Anterior cingulate cortex (tissue), 58 donors: ENCODE data around the gene DOK4.

ENCODE experiments used
- DNase-seq, 58 donors: peaks; one replicate each; lab custom pipeline; 2025; lab: John Stamatoyannopoulos, UW

DOK4 gene

DNA sequence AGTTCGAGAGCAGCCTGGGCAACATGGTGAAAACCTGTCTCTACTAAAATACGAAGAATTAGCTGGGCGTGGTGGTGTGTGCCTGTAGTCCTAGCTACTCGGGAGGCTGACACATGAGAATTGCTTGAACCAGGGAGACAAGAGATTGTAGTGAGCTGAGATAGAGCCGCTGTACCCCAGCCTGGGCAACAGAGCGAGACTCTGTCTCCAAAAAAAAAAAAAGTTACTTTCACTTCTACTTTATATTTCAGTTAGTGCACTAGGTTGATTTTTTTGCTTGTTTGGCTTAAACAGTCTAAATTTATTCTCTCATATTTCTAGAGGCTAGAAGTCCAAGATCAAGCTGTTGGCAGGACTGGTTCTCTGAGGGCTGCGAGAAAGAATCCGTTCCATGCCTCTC lies 36.7 kb upstream of the DOK4 start:
- DNase-seq = no peak

DNA sequence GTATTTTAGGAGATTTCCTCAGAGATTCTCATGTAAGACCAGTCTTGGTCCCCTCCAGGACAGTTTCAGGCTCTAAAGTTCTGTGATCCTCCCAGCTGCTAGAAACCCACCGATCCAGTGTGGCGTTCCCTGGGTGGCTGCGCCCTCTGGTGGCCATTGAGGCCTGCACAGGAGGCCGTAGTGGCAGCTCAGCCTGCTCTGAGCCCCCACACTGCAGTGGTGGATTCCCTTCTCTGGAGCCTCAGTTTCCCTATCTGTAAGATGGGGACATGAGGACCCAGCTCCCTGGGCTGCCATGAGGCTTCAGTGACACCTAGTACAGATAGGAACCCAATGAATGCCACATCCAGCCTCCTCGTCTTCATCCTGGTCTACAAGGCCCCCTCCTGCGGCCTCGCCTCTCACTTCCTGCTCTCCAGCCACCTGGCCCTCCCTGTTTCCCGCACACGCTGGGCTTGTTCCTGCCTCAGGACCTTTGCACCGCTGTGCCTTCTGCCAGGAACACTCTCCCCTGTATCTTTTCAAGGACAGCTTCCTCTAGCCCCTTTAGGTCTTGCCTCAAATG lies 33.6 kb upstream of the DOK4 start:
- peak in 55 of 58 donors; percentile 6 to 86 (median 48) for DNase-seq

DNA sequence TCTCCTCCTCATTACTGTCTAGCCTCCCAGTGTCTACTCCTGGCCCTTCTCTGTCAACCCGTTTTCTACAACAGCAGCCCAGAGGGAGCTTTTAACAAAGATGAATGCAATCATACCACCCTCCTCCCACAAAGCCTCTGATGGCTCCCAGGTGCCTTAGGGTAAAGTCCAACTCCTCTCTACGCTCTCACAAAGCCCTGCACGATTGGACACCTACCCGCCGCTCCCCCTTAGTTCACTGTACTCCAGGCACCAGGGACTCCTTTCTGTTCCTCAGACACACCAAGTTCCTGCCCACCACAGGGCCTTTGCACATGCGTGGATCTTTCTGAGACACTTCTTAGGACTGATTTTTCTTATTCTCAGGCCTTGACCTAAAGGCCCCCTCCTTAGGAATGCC lies 32.6 kb upstream of the DOK4 start:
- DNase-seq = no peak

DNA sequence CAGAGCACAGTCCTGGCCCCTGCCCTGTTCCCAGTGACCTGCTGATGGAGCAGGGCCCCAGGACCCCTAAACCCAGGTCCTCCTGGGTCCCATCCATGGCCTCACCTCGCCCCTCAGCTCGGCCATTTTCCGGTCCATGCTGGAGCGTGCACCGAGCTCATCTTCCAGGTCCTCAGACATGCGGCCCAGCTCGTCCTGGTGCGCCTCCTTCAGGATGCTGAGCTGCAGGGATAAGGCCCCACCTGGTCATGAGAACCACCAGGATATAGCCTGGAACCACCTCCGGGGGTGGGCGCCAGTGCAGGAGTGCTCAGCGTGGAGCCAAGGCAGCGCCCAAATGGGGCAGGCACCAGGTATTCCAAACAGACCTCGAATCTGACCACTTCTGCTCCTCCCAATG lies 32.2 kb upstream of the DOK4 start:
- DNase-seq = no peak

DNA sequence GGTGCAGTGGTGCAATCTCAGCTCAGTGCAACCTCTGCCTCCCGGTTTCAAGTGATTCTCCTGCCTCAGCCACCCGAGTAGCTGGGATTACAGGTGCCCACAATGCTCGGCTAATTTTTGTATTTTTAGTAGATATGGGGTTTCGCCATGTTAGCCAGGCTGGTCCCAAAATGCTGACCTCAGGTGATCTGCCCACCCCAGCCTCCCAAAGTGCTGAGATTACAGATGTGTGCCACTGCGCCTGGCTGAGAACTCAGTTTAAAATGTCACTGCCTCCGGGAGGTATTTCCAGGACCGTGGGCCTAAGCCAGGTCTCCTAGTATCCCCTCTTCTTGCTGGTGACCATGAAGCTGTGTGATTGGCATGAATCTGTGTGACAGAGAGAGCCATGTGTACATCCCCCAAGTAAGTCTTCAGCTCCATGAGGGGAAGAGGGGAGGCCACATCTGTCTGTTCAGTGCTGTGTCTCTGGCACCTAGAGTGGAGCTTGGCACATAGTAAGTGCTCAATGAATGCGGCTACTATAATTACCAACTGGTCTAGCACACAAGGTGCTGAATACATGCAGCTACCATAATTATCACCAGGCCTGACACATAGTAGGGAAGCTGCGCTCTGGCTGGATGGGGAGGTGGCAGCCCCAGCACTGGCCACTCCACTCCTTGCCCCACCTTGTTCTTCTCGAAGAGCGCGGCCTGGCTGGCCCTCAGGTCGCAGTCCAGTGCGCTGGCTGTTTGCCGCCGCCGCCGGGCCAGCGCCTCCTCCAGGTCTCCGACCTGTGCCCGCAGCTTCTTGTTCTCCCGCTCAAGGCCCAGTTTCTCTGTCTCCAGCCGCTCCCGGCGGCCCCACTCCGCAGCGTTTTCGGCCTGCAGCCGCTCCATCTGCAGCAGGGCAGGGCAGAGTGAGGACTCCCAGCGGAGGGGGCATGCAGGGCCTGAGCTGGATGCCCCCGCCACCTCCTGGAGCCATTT lies 31.4 kb upstream of the DOK4 start:
- DNase-seq = no peak

DNA sequence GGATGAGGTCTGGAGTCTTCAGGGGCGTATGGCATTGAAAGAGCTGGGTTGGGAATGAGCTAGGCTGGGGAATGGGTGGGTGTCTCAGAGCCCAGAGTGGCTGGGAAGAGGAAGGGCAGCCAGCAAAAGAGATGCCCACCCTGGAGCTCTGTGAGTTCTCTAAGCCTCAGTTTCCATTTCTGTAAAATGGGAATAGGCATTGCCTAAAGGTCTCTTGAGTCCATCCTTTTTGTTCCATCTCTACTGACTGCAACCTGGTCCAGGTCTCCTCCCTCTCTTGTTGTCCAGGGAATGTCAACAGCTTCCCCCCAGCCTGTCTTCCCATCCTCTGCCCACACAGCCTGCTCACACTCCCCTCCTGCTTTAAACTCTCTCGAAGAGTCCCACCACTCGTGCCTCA lies 30.5 kb upstream of the DOK4 start:
- DNase-seq = no peak

DNA sequence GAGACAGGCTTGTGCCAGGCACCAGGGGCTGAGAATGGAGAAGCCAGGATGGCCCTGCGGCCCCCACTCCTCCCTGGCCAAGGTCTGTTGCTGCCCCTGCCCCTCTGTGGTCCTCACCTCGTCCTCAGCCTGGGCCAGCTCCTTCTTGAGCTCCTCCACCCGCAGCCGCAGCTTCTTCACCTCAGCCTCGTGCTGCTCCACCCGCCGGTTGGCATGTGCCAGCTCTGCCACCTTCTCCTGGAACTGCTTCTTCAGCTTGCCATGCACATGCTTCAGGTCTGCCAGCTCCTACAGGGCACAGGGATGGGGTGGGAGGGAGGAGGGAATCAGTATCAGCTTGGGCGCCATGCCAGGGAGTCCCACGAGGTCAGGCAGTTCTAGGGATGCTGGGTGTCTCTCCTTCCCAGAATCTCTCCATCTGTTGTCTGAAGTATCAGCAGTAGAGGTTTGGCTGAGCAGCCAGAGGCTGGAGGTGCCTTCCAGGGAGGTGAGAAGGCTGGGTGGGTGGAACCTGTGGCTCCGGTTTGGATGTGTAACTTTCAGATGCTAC lies 30.0 kb upstream of the DOK4 start:
- DNase-seq = peak in 3 of 58 donors; percentile 17 to 28 (median 18)

DNA sequence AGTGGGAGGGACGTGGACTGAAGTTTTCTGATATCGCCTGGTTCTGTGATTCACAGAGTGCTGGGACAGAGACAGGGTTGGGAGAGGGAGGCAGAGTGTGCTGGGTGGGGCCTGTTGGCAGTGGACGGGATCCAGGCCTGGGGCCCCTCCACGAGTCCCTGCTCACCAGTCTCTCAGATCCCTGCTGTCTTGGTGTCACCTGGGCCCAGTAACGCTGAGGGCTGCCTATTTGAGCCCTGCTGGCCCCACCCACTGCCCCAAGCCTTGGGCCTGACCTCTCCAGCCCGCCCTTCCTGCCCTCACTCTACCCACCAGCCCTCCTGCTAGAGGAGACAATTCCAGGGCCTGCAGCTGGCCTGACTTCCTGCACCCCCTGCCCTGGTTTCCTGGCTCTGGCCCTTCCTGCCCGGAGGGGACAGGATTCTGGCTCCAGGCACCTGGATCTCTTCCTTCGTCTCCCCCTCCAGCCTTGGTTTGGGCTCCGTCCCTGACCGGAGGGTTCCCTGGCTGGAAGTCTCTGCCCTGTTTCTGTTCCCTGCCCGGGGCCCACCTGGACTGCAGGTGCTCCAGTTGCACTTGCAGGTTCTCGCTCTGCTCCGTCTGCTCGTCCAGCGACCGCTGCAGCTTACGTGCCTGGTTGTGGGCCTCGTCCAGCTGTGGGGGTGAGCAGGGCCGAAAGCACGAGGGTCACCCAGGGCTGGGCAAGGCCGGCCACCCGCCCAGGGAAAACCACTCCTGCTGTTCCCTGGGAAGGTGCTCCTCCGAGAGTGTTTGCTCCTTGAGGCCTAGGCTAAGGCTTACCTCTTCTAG lies 28.7 kb upstream of the DOK4 start:
- DNase-seq = no peak

DNA sequence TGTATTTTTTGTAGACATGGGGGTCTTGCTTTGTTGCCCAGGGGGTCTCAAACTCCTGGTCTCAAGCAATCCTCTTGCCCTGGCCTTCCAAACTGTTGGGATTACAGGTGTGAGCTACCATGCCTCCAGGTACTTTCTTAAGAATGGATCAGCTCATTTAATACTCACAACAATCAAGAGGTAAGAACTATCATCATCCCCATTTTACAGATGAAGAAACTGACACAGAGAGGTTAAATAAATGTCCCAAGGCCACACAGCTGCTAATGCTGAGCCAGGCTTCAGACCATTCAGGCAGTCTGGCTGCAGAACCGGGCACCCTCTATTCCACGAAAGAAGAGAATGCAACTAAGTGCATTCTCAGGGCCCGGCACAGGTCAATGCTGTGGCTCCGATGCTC lies 28.1 kb upstream of the DOK4 start:
- no peak for DNase-seq

DNA sequence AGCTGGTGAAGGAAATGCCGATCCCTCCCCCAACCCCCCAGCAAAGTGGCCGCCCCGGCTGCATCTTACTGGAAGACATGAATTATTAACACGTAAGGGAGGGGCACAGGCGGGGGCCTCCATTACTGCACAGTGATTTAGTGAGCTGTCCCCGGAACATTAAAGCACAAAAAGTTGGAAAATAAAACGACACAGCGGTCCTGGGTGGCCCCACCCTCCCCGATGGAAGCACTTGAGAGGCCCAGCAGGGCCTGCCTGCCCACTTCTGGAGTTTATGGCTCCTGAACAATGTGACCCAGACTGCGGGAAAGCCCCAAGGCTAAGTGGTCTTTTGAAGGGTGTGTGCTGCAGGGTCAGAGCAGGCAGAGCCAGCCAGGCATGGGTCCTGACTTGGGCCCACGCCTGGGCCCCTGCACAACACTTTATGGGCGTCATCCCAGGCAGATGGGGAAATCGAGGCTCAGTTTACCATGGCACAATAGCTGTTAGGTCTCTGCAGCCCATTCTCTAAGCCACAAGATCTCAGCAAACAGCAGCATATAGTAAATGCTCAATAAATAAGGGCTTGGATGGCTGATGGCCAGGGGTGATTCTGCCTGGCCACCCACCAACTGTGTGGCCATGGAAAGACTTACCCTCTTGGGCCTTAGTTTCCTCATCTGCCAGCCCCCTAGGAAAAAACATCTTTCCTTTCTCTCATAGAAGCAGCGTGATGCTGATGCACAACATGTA lies 27.2 kb upstream of the DOK4 start:
- no peak for DNase-seq

DNA sequence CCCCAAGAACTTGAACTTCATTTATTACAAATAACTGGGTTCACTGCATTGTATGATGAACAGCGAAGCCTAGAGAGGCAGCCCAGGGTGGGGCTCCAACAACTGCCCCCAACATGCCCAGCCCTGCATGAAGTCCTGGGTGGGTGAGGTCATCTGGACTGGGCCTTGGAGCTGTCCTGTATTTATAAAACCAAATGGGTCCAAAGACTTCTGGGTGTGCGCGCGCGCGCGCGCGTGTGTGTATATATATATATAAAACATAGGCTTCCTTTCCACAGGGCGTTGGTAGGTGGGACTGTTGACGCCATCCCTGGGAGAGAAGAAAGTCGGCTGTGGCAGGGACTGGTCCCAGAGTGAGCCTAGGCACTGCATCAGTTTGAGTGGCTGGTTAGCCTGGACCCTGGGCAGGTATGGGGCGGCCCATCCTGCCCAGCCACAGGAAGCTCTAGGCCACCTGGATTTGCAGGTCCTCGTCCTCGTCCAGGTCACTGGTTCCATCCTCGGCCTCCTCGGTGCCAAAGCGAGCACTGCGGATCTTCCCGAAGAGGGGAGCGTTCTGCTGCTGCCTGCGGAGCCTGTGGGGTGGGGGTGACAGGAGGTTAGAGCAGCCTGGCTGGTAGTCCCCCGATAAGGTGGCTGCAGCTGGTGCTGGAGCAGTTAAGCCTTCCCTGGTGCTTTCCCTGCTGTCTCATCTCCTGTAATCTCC lies 26.2 kb upstream of the DOK4 start:
- DNase-seq = no peak

DNA sequence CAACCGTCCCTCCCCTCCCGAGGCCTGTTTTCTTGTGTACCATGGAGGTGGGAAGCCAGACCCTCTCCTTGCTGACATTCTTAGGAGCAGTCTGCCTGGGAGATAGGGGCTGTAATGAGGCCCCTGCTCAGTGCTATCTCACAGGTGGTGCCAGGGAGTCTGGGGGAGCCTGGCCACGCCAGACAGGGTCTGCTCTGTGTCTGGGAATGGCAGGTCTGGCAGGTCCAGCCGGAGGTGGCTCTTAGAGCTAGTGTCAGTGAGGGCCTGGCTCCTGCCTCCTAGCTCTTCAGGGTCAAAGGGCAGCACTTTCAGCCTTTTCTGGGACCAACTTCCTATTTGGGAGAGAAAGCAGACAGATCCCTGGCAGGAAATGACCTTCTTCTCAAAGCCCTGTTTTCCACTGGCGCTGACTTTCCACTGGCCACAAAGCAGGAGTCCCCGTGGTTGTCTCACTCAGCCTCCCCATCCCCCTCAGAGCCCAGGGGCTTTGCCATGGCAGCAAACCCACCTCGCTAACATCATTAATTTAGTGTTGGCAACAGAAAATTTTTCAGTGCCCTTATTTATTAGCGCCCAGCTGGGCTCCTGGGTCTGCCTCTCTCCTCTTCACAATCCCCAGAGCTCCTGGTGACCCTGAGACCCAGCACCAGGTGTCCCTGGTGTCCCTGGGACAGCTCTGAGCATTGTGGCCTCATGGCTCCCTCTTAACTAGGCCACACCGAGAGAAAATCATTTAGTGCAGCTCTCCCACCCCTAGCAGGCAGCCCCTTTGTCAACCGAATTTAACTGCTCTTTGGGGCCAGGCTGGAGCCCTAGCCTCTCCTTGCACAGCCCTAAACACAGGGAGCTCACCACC lies 24.0 kb upstream of the DOK4 start:
- DNase-seq = no peak

DNA sequence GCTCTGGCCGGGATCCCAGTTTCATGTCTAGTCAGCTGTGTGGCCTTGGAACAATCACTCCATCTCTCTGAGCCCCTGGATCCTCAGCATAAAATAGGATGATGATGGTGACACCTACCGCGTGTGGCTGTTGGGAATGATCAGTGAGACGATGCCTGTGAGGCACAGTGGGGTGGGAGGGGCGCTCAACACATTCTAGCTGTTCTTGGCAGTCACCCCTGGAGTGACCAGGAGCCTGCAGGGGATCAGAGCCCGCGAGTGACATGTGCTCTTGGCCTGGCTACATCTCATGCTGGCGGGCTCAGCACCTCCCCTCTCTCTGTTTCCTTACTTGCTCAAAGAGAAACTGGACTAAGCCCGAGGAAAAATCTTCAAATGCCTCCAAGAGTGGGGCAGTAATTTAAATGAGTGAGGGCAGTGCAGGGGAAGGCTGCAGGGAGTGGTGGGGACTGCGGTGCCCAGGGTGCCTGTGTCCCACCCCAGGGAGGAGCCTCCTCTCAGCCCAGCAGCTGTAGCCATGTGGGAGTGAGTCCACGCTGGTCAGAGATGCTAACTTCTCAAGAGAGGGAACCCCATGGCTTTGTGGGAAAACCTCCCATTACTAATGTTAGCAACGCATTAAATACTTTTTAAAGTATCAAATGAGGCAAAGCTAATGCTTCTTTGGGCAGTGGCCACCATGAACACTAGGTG lies 23.1 kb upstream of the DOK4 start:
- no peak for DNase-seq

DNA sequence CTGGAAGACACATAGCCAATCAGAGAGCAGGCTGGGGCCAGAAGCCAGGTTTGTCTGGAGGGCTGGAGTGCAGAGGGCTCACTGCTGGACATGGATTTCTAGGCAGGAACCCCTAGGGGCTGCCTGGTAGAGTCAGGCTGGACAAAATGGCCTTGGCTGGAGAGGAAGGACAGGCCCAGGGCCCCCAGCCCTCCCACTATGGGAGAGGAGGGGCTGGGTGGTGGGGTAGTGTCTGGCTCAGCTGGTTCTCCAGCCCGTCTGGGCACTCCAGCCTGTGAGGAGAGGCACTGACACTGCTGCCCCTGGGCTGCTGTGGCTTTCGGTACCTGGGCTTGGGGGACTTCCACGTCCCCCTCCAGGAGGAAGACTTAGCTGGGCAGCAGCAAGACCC lies 21.7 kb upstream of the DOK4 start:
- no peak for DNase-seq

DNA sequence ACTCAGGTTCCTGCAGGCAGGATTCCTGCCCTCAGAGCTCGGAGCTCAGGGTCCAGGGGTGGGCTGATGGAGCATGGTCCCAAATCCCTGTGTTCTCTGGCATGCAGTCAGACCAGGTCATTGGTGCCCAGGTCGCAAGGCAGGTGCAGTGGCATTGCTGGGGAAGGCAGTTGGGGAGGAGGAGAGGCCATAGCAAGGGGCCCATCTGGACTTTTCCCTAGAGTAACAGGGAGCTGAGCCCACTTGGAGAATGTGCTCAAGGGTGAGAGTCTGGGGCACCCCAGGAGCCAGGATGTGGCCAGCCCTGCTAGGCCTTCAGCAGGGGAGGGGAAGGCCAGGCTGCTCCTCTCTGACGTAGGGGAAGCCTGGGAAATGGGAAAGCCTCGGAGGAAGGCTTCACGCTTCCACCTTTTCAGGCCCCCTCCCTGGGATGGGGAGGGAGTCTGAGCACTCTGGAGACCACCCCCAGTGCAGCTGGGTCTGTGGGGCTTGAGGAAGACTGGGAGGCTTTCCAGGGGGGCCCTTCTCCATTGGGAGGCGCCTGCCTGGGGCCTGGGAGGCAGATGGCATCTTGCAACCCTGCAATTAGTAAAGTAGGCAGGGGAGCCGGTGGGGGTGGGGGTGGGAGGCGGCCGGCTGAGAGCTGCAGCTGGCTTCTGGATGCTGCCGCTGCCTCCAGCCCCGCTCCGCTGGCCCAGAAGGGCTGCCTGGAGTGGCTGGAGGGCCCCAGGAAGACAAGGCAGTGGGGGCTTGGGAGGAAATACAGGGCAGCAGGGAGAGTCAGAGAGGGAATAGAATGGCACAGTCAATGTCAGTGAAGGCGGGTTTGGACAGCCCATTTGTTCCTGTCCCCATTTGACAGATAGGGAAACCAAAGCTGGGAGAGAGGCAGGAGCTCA lies 21.1 kb upstream of the DOK4 start:
- no peak for DNase-seq

DNA sequence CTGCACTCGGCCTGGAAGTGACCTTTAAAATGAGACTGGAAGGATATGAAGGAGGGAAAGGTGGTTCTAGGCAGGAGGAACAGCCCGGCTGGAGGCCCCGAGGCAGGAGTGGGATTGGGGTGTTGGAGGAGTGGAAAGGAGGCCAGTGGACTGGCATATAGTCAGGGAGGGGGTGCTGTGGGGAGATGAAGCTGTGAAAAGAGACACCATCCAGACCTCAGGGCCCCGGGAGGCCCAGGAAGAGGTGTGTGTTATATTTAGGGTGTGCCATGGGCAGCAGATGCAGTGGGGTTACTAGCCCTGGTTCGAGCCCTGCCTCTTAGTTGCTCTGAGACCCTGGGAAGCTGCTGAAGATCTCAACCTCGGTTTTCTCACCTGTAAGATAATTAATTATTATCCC lies 18.9 kb upstream of the DOK4 start:
- DNase-seq = no peak

DNA sequence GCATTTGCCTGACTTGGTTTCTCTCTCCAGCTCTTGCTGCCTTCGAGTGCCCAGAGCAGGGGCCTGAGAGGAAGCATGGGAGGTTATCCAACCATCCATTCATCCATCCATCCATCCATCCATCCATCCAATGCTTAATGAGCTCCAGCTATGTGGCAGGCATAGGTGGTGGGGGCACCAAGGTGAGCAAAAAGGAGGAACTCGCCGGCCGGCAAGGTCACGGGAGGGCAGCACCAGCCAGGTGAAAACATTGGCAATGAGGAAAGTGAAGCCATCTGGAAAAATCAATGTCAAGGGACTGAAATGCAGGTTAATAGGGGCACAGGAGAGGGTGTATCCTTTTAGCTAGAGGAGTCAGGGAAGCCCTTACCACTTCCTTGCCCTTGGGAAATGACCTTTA lies 18.2 kb upstream of the DOK4 start:
- DNase-seq = no peak
